Ovary (tissue), 3 donors: Measurements from ENCODE around the gene C1orf50.

Experiments used
- CTCF ChIP-seq, 3 donors: fragments of 450-650 bp in 2 of 3; fragments of 200-600 bp in 1 of 3; IDR thresholded peaks; one replicate each; pipeline versions ENCODE4 v1.5.1 to v1.8.0; 2016 to 2022; ENCODE audit warnings: antibody characterized with exemption in 3 of 3, mild to moderate bottlenecking in 1 of 3
- EP300 ChIP-seq: sonication (generic); formaldehyde crosslinking; IDR thresholded peaks from one replicate; pipeline ENCODE4 v1.6.1; 2017; ENCODE audit warnings: antibody characterized with exemption
- POLR2A ChIP-seq: fragments of 450-650 bp; IDR thresholded peaks from one replicate; pipeline ENCODE4 v1.6.1; 2017; ENCODE audit warnings: antibody characterized with exemption, mild to moderate bottlenecking, moderate library complexity
- donor health status: DM: no; HTN: no; CAD: no.

- TF ChIP-seq CTCF (IDR thresholded peaks at IDR 0.05) (no peak), POLR2A (no peak), EP300 (no peak)
Measured at GRCh38 chr1:42740851-42741580, 26.0 kb upstream of the C1orf50 start.
